ENCODE results near the gene TNFRSF18.

TNFRSF18 gene

GRCh38 chr1:1160281-1160930 is 46.0 kb downstream of the TNFRSF18 start:
- Mint-ChIP-seq H3K4me3 (no peak overlapping the region), H3K4me1 (ENCODE audit: low read depth) (no peaks in the 10 kb centered on the region), H3K27me3 (ENCODE audit: low read depth) (peaks cover 2% of the 10 kb centered on the region), H3K27ac (no peak overlapping the region), H3K9me3 (no peaks in the 10 kb centered on the region), H3K36me3 (ENCODE audit: low read depth) (no peaks in the 10 kb centered on the region)
- no peak for DNase-seq (ENCODE audit: low spot score)

- H3K36me3 Mint-ChIP-seq (ENCODE audit: low read depth) = peaks cover 3% of the 10 kb centered on the region
- peak overlapping the region; percentile 70 for H3K27ac Mint-ChIP-seq
- H3K4me1 Mint-ChIP-seq (ENCODE audit: low read depth) = no peaks in the 10 kb centered on the region
- DNase-seq (ENCODE audit: low spot score) = no peak
- peaks cover 12% of the 10 kb centered on the region for H3K9me3 Mint-ChIP-seq
- no peaks in the 10 kb centered on the region for H3K27me3 Mint-ChIP-seq (ENCODE audit: low read depth)
- H3K4me3 Mint-ChIP-seq = no peak overlapping the region
Observed at GRCh38 chr1:1157914-1158710, 48.3 kb downstream of the TNFRSF18 start.

GRCh38 chr1:1157426-1157913 is 48.9 kb downstream of the TNFRSF18 start:
- peak; percentile 61 for DNase-seq (ENCODE audit: low spot score)
- H3K27me3 Mint-ChIP-seq (ENCODE audit: low read depth) = no peaks in the 10 kb centered on the region

GRCh38 chr1:1157033-1157365 is 49.4 kb downstream of the TNFRSF18 start:
- Mint-ChIP-seq H3K9me3 (peaks cover 23% of the 10 kb centered on the region), H3K4me3 (peak overlapping the region; percentile 50), H3K27me3 (ENCODE audit: low read depth) (no peaks in the 10 kb centered on the region), H3K4me1 (ENCODE audit: low read depth) (no peaks in the 10 kb centered on the region), H3K27ac (peak overlapping the region; percentile 45), H3K36me3 (ENCODE audit: low read depth) (peaks cover 3% of the 10 kb centered on the region)
- no peak for DNase-seq (ENCODE audit: low spot score)

More at GRCh38 chr1:1157426-1157913, 48.9 kb downstream of the TNFRSF18 start:
- Mint-ChIP-seq H3K9me3 (peaks cover 18% of the 10 kb centered on the region), H3K4me1 (ENCODE audit: low read depth) (no peaks in the 10 kb centered on the region), H3K36me3 (ENCODE audit: low read depth) (peaks cover 3% of the 10 kb centered on the region), H3K4me3 (peak overlapping the region; percentile 70), H3K27ac (peak overlapping the region; percentile 76)

GRCh38 chr1:1156140-1157032 is 50.0 kb downstream of the TNFRSF18 start:
- no peaks in the 10 kb centered on the region for H3K27me3 Mint-ChIP-seq (ENCODE audit: low read depth)
- H3K36me3 Mint-ChIP-seq (ENCODE audit: low read depth) = peaks cover 3% of the 10 kb centered on the region
- peak overlapping the region; percentile 54 for H3K4me3 Mint-ChIP-seq
- no peaks in the 10 kb centered on the region for H3K4me1 Mint-ChIP-seq (ENCODE audit: low read depth)
- peaks cover 23% of the 10 kb centered on the region for H3K9me3 Mint-ChIP-seq
- DNase-seq (ENCODE audit: low spot score) = no peak
- H3K27ac Mint-ChIP-seq = peak overlapping the region; percentile 52

GRCh38 chr1:1155258-1155657 is 51.1 kb downstream of the TNFRSF18 start:
- Mint-ChIP-seq H3K9me3 (peaks cover 23% of the 10 kb centered on the region), H3K4me1 (ENCODE audit: low read depth) (no peaks in the 10 kb centered on the region), H3K4me3 (no peak overlapping the region), H3K27ac (no peak overlapping the region), H3K36me3 (ENCODE audit: low read depth) (peaks cover 3% of the 10 kb centered on the region), H3K27me3 (ENCODE audit: low read depth) (no peaks in the 10 kb centered on the region)
- DNase-seq (ENCODE audit: low spot score) = no peak

- Mint-ChIP-seq H3K9me3 (peaks cover 23% of the 10 kb centered on the region), H3K4me1 (ENCODE audit: low read depth) (no peaks in the 10 kb centered on the region), H3K27me3 (ENCODE audit: low read depth) (no peaks in the 10 kb centered on the region), H3K27ac (peak overlapping the region; percentile 39), H3K4me3 (no peak overlapping the region), H3K36me3 (ENCODE audit: low read depth) (peaks cover 3% of the 10 kb centered on the region)
- no peak for DNase-seq (ENCODE audit: low spot score)
Observed at GRCh38 chr1:1153874-1154273, 52.5 kb downstream of the TNFRSF18 start.
